Fibroblast of lung (primary cell): ENCODE measurements around the gene AGXT. TPM values are rescaled to one million over a fixed set of nuclear protein-coding genes. Genes with fewer than 3 reads are reported as not detected.

Source experiments
- DNase-seq, 2 donors: peaks; one replicate each; pipeline versions ENCODE4 v3.0.0 to v3.0.0-alpha.2; 2010; ENCODE audit warnings: low read depth in 2 of 2
- H2AFZ ChIP-seq: 2 replicates; pipeline ENCODE4 v1.5.1; 2012; ENCODE audit warnings: low read length, control low read depth, inconsistent platforms
- H3K27ac ChIP-seq: 2 replicates; pipeline ENCODE4 v1.5.1; 2011; ENCODE audit warnings: low read length, control low read depth; ENCODE audit not compliant: insufficient read depth
- H3K27me3 ChIP-seq: 2 replicates; pipeline ENCODE4 v1.5.1; 2011; ENCODE audit warnings: mild to moderate bottlenecking, low read length; ENCODE audit not compliant: control insufficient read depth, insufficient read depth
- H3K36me3 ChIP-seq: 2 replicates; pipeline ENCODE4 v1.5.1; 2011; ENCODE audit warnings: low read length; ENCODE audit not compliant: control insufficient read depth, insufficient read depth
- H3K4me1 ChIP-seq: 2 replicates; pipeline ENCODE4 v1.5.1; 2011; ENCODE audit warnings: low read length; ENCODE audit not compliant: control insufficient read depth, insufficient read depth; ENCODE audit errors: extremely low read depth
- H3K4me2 ChIP-seq: 2 replicates; pipeline ENCODE4 v1.5.1; 2011; ENCODE audit warnings: low read length, control low read depth; ENCODE audit not compliant: insufficient read depth; ENCODE audit errors: extremely low read depth
- H3K4me3 ChIP-seq, 4 experiments: fragments of 200-600 bp in 1 of 4; sonication (generic) in 1 of 4; replicated peaks in 1 of 4; 2 replicates each; pipeline ENCODE4 v1.5.1; 2011 to 2016; ENCODE audit warnings: low read length in 4 of 4, low read depth in 3 of 4, mild to moderate bottlenecking in 3 of 4, control low read depth in 2 of 4, inconsistent platforms in 1 of 4, mixed read lengths in 1 of 4; ENCODE audit not compliant: insufficient read depth in 1 of 4; ENCODE audit errors: control extremely low read depth in 1 of 4
- H3K79me2 ChIP-seq: 2 replicates; pipeline ENCODE4 v1.5.1; 2012; ENCODE audit warnings: mild to moderate bottlenecking, low read length, inconsistent platforms; ENCODE audit not compliant: control insufficient read depth, insufficient read depth
- H3K9ac ChIP-seq: 2 replicates; pipeline ENCODE4 v1.5.1; 2011; ENCODE audit warnings: mild to moderate bottlenecking, low read length, control low read depth; ENCODE audit not compliant: insufficient read depth
- H3K9me3 ChIP-seq: 2 replicates; pipeline ENCODE4 v1.5.1; 2012; ENCODE audit warnings: low read depth, low read length; ENCODE audit not compliant: control insufficient read depth, insufficient read depth
- H4K20me1 ChIP-seq: 2 replicates; pipeline ENCODE4 v1.5.1; 2011; ENCODE audit warnings: low read length; ENCODE audit not compliant: control insufficient read depth, insufficient read depth; ENCODE audit errors: extremely low read depth
- CTCF ChIP-seq, 2 donors: IDR thresholded peaks in 1 of 2; conservative IDR thresholded peaks in 1 of 2; 1 replicate in 1 of 2; 2 replicates in 1 of 2; pipeline ENCODE4 v1.5.1; 2011 to 2012; ENCODE audit warnings: low read length in 2 of 2, control low read depth in 1 of 2, inconsistent platforms in 1 of 2, low read depth in 1 of 2, mild to moderate bottlenecking in 1 of 2
- EZH2 ChIP-seq: IDR thresholded peaks from 2 replicates; pipeline ENCODE4 v1.5.1; 2012; ENCODE audit warnings: low read length, control low read depth, mild to moderate bottlenecking; ENCODE audit errors: missing control alignments
- polyA plus RNA-seq, 2 donors: library from polyadenylated mRNA; depleted of rRNA in 1 of 2; stranded (reverse) in 1 of 2; unstranded in 1 of 2; fragments of >200 nt; gene quantifications; 2 replicates each; pipeline ENCODE4 v1.2.1, GENCODE V29; 2011 to 2012; ENCODE audit warnings: missing spikeins in 1 of 2
- total RNA-seq: library from RNA; depleted of rRNA; stranded (reverse); fragments of >200 nt; gene quantifications from 2 replicates; pipeline ENCODE4 v1.2.1, GENCODE V29; 2014

The AGXT gene
- total and polyA plus RNA-seq, 2 donors (not counting 1 experiment from before 2014, with no cell fraction given): not detected

- Histone ChIP-seq H2AFZ (no peak overlapping the region), H3K27ac (no peak overlapping the region), H3K4me2 (no peak overlapping the region), H3K79me2 (no peaks in the 10 kb centered on the region), H3K9me3 (no peaks in the 10 kb centered on the region), H3K36me3 (no peaks in the 10 kb centered on the region), H3K4me3 (no peak overlapping the region), H3K4me1 (no peaks in the 10 kb centered on the region), H3K9ac (no peak overlapping the region), H4K20me1 (no peaks in the 10 kb centered on the region), H3K27me3 (no peaks in the 10 kb centered on the region)
- no peak for DNase-seq
- TF ChIP-seq EZH2 (no peak), CTCF (conservative IDR thresholded peaks at IDR 0.05 in 1 of 2, IDR thresholded peaks at IDR 0.05 in 1 of 2; ENCODE audit: low read depth in 1 of 2, low read length in 2 of 2) (no peak)
These were observed 23.1 kb downstream of the AGXT start for GRCh38 chr2:240891492-240892340.

- H3K4me1 ChIP-seq: no peaks in the 10 kb centered on the region
- no peaks in the 10 kb centered on the region for H3K36me3 ChIP-seq
- no peaks in the 10 kb centered on the region for H3K9me3 ChIP-seq
- no peak overlapping the region for H3K4me3 ChIP-seq
- no peaks in the 10 kb centered on the region for H4K20me1 ChIP-seq
- no peaks in the 10 kb centered on the region for H3K27me3 ChIP-seq
- no peak overlapping the region for H3K27ac ChIP-seq
- no peak overlapping the region for H3K4me2 ChIP-seq
- TF ChIP-seq CTCF (conservative IDR thresholded peaks at IDR 0.05 in 1 of 2, IDR thresholded peaks at IDR 0.05 in 1 of 2; ENCODE audit: low read depth in 1 of 2, low read length in 2 of 2) (no peak), EZH2 (no peak)
- H3K79me2 ChIP-seq: no peaks in the 10 kb centered on the region
- no peak overlapping the region for H3K9ac ChIP-seq
- DNase-seq: no peak
- H2AFZ ChIP-seq: no peak overlapping the region
These were observed 23.7 kb downstream of the AGXT start for GRCh38 chr2:240892356-240892755.

GRCh38 chr2:240892925-240893324 lies 24.3 kb downstream of the AGXT start:
- Histone ChIP-seq H3K9ac (no peak overlapping the region), H3K4me2 (no peak overlapping the region), H3K27ac (no peak overlapping the region), H3K27me3 (no peaks in the 10 kb centered on the region), H3K36me3 (no peaks in the 10 kb centered on the region), H4K20me1 (no peaks in the 10 kb centered on the region), H3K4me1 (no peaks in the 10 kb centered on the region), H3K9me3 (no peaks in the 10 kb centered on the region), H3K4me3 (no peak overlapping the region), H2AFZ (no peak overlapping the region), H3K79me2 (no peaks in the 10 kb centered on the region)
- DNase-seq: no peak
- no peak for TF ChIP-seq EZH2
- TF ChIP-seq CTCF (conservative IDR thresholded peaks at IDR 0.05 in 1 of 2, IDR thresholded peaks at IDR 0.05 in 1 of 2; ENCODE audit: low read depth in 1 of 2, low read length in 2 of 2): no peak
